Activated naive CD8-positive, alpha-beta T cell treated with anti-CD3 and anti-CD28 coated beads, Interleukin-2, amount 50 U/mL, for 24 hours (primary cell): ENCODE data around the gene PBX3.

ENCODE experiments used
- ATAC-seq: fragments of 150-1000 bp; cut with Tn5 transposase; one replicate; pipeline ENCODE4 v1.10.0; 2021
- DNase-seq: peaks from one replicate; pipeline ENCODE4 v3.0.0; 2021
- H3K27ac Mint-ChIP-seq: one replicate; pipeline ENCODE4 v1.8.0; 2021; ENCODE audit warnings: mild to moderate bottlenecking, mixed read lengths
- H3K27me3 Mint-ChIP-seq: one replicate; pipeline ENCODE4 v1.8.0; 2021; ENCODE audit warnings: mixed read lengths
- H3K36me3 Mint-ChIP-seq: one replicate; pipeline ENCODE4 v1.8.0; 2021; ENCODE audit warnings: low read depth, mixed read lengths
- H3K4me1 Mint-ChIP-seq: one replicate; pipeline ENCODE4 v1.8.0; 2021; ENCODE audit warnings: mixed read lengths
- H3K4me3 Mint-ChIP-seq: one replicate; pipeline ENCODE4 v1.8.0; 2021; ENCODE audit warnings: mild to moderate bottlenecking, moderate library complexity, mixed read lengths
- H3K9me3 Mint-ChIP-seq: one replicate; pipeline ENCODE4 v1.8.0; 2021; ENCODE audit warnings: mixed read lengths

Gene PBX3

DNA sequence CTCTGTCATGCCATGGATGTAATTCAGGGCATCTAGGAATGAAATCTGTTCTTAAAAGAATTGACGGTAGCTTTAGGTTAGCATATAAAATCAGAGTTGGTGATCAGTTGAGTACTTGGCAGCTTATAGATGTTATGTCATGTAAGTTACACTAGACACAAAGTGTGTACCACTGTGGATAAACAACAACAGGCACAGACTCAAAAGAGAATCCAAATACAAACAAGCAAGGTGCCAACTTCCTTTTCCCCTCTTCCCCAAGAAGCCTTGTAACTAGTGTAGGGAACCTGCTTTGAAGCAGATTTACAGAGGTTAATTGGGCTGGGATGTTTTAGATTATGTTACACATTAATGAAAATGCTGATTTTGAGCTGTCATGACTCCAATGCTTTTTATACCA, 167.2 kb downstream of the PBX3 start:
- no peaks in the 10 kb centered on the region for H3K27me3 Mint-ChIP-seq
- peaks cover 2% of the 10 kb centered on the region for H3K36me3 Mint-ChIP-seq
- no peaks in the 10 kb centered on the region for H3K4me1 Mint-ChIP-seq
- no peaks in the 10 kb centered on the region for H3K9me3 Mint-ChIP-seq
- no peak overlapping the region for H3K27ac Mint-ChIP-seq
- ATAC-seq, result no peak
- H3K4me3 Mint-ChIP-seq, result no peak overlapping the region
- DNase-seq, result no peak

DNA sequence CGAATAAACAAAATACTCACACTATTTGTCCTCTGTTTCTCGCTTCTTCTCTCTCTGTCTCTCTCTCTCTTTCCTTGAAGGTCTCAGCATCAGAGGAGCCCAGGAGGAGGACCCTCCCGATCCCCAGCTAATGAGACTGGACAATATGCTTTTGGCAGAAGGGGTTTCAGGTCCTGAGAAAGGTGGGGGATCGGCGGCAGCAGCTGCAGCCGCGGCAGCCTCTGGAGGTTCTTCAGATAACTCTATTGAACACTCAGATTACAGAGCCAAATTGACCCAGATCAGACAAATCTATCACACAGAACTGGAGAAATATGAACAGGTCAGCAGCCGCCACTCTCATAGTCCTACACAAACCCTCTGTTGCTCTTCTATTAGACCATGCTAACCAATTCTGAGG, 168.4 kb downstream of the PBX3 start:
- DNase-seq (no peak), ATAC-seq (no peak)
- Mint-ChIP-seq H3K9me3 (no peaks in the 10 kb centered on the region), H3K27ac (no peak overlapping the region), H3K27me3 (no peaks in the 10 kb centered on the region), H3K4me3 (no peak overlapping the region), H3K36me3 (peaks cover 2% of the 10 kb centered on the region), H3K4me1 (no peaks in the 10 kb centered on the region)

DNA sequence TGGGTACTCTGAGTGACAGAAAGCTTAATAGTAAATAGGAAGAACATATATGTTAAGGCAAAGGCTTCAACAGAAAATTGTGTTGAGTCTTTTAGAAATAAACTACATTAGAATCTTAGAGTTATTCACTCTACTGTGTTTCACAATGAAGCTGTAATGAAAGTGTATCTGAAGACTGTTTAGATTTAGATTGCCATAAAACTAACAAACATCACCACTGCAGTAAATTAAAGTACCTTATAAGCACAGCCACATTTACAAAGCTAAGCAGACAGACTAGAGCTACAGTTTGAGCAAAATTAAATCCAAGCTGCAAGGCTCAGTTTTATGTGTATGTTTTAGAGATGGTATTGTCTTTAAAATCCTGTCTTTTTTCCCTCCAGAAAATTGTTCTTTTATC, 172.4 kb downstream of the PBX3 start:
- ATAC-seq (no peak), DNase-seq (no peak)
- Mint-ChIP-seq H3K27me3 (no peaks in the 10 kb centered on the region), H3K4me3 (no peak overlapping the region), H3K4me1 (no peaks in the 10 kb centered on the region), H3K27ac (no peak overlapping the region), H3K9me3 (no peaks in the 10 kb centered on the region), H3K36me3 (peaks cover 2% of the 10 kb centered on the region)

DNA sequence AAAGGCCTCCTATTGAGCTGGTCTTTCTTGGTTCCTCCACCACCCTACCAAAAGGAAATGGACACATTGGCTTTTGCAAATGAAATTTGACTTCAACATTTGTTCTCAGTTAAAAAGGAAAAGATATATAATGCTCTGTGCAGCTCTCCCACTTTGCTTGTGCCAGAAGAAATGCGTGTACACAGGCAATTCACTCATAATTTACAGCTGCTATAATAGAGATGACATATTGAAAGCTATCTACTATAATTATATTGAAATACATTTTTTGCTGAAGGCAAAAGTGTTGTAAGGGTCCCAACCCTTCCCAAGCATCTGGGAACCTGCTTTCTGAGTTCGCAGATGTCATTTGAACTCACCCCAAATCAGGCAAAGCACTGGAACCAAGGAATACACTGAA, 173.2 kb downstream of the PBX3 start:
- no peaks in the 10 kb centered on the region for H3K27me3 Mint-ChIP-seq
- no peaks in the 10 kb centered on the region for H3K9me3 Mint-ChIP-seq
- no peak overlapping the region for H3K27ac Mint-ChIP-seq
- no peak overlapping the region for H3K4me3 Mint-ChIP-seq
- DNase-seq (no peak), ATAC-seq (no peak)
- peaks cover 2% of the 10 kb centered on the region for H3K36me3 Mint-ChIP-seq
- no peaks in the 10 kb centered on the region for H3K4me1 Mint-ChIP-seq

DNA sequence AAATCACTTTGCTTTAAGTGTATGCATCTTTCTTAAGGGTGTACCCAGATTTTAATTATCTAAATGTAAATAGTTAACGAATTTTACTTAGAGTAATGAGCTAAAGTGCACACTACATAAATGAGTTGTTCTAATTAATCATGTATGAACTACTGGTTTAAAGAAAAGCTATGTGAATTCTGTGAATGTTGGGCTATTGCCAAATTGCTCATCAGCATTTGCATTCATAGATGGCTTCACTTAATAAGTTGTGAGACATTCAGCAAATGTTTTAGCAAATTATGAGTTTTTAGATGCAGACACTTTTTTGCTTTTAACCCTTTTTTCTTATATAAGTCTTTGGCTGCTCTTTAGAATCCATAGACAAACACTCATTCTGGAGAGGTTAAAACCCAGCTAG, 175.7 kb downstream of the PBX3 start:
- ATAC-seq (no peak), DNase-seq (no peak)
- Mint-ChIP-seq H3K27ac (no peak overlapping the region), H3K36me3 (peaks cover 2% of the 10 kb centered on the region), H3K27me3 (no peaks in the 10 kb centered on the region), H3K9me3 (no peaks in the 10 kb centered on the region), H3K4me3 (no peak overlapping the region), H3K4me1 (no peaks in the 10 kb centered on the region)

DNA sequence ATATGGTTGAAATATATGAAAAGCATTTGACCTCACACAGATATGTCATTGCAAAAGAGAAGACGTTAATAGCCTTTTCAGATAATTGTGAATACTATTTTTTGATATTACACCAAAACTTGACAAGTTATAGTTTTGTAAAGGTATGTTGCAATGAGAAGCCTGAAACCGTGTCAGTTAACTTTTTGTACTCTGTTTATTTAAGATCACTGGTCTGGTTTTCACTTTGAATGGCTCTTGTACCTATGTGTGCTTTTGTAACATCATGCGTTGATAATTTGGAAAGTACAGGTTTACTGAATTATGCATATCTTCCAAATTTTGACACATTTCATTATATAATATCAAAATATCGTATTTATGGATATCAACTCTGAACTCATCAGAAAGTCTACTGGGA, 177.2 kb downstream of the PBX3 start:
- Mint-ChIP-seq H3K27ac (no peak overlapping the region), H3K4me1 (no peaks in the 10 kb centered on the region)
- ATAC-seq, result no peak

DNA sequence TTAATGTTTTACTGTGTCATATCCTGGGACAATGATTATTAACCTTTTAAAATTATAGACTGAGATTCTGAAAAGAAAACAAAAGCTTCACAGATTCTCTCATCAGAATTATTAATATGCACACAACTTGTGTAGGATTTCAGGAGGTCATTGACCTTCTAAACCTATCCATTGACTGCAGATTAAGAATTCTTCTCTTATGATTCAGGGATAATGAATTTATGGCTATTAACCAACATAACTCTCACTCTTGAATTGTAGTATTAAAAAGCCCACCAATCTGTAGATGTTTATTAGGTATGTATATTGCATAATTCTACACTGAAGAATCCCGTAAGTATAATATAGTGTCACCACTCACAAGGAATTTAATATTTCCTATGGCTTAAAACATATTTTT, 179.8 kb downstream of the PBX3 start:
- Mint-ChIP-seq H3K27ac (no peak overlapping the region), H3K27me3 (no peaks in the 10 kb centered on the region), H3K4me1 (no peaks in the 10 kb centered on the region), H3K36me3 (peaks cover 3% of the 10 kb centered on the region), H3K4me3 (no peak overlapping the region), H3K9me3 (no peaks in the 10 kb centered on the region)
- ATAC-seq (no peak), DNase-seq (no peak)

More for the DNA sequence above, 177.2 kb downstream of the PBX3 start:
- H3K36me3 Mint-ChIP-seq, result no peaks in the 10 kb centered on the region
- H3K27me3 Mint-ChIP-seq, result no peaks in the 10 kb centered on the region
- no peak for DNase-seq
- H3K4me3 Mint-ChIP-seq, result no peak overlapping the region
- H3K9me3 Mint-ChIP-seq, result no peaks in the 10 kb centered on the region

DNA sequence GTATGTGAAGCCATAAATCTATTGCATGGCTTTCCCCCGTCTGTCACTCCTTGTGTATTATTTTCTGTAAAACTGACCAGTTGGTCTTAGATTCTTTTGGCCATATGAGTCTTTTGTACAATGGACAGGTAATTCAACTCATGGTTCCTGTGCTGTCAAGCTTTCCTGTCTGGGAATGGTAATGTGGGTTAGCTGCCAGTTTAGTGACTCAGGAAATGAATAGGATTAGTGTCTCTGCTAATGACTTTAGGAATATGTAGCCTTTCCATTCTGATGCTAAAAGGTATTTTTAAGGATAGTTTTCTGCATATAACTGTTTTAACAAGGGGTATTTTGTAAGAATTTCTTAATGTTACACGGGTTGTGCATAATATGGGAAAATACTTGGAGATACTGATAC, 182.7 kb downstream of the PBX3 start:
- no peak for DNase-seq
- no peaks in the 10 kb centered on the region for H3K27me3 Mint-ChIP-seq
- H3K9me3 Mint-ChIP-seq, result no peaks in the 10 kb centered on the region
- no peak overlapping the region for H3K27ac Mint-ChIP-seq
- H3K36me3 Mint-ChIP-seq, result peaks cover 6% of the 10 kb centered on the region
- H3K4me3 Mint-ChIP-seq, result no peak overlapping the region
- H3K4me1 Mint-ChIP-seq, result no peaks in the 10 kb centered on the region
- no peak for ATAC-seq

DNA sequence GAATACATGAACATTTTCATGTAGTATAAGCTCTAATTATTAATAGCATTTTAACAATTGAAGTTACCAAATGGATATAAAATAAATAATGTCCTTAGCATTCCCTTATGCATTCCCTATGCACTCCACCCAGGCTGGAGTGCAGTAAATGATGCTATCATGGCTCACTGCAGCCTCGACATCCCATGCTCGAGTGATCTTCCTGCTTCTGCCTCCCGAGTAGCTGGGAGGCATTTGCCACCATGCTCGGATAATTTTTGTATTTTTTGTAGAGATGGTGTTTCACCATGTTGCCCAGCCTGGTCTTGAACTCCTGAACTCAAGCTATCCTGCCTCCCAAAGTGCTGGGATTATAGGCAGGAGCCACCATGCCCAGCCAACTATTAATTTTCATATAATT, 184.0 kb downstream of the PBX3 start:
- no peaks in the 10 kb centered on the region for H3K4me1 Mint-ChIP-seq
- no peak overlapping the region for H3K27ac Mint-ChIP-seq
- DNase-seq (no peak), ATAC-seq (no peak)
- no peaks in the 10 kb centered on the region for H3K27me3 Mint-ChIP-seq
- peaks cover 7% of the 10 kb centered on the region for H3K36me3 Mint-ChIP-seq
- H3K4me3 Mint-ChIP-seq, result no peak overlapping the region
- no peaks in the 10 kb centered on the region for H3K9me3 Mint-ChIP-seq

DNA sequence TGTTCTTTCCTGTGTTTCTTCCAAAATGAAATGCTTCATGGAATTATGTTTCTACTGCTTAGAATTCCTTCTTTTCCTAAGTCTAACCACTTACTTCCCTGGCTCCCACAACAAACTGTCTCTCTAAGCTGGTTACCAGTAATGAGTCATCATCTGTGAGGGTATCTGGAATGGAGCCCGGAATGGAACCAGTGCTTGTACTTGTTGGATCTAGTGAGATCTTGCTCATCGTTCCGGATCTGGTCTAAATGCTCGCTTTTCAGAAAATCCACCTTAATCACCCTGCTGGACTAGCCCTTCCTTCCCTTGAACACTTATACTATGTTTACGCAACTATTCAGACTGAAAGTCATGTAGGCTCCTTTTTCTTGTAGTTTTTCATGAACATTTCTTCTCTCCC, 184.8 kb downstream of the PBX3 start:
- Mint-ChIP-seq H3K27ac (no peak overlapping the region), H3K9me3 (no peaks in the 10 kb centered on the region), H3K4me3 (no peak overlapping the region), H3K27me3 (no peaks in the 10 kb centered on the region), H3K4me1 (no peaks in the 10 kb centered on the region), H3K36me3 (peaks cover 7% of the 10 kb centered on the region)
- ATAC-seq (no peak), DNase-seq (no peak)

DNA sequence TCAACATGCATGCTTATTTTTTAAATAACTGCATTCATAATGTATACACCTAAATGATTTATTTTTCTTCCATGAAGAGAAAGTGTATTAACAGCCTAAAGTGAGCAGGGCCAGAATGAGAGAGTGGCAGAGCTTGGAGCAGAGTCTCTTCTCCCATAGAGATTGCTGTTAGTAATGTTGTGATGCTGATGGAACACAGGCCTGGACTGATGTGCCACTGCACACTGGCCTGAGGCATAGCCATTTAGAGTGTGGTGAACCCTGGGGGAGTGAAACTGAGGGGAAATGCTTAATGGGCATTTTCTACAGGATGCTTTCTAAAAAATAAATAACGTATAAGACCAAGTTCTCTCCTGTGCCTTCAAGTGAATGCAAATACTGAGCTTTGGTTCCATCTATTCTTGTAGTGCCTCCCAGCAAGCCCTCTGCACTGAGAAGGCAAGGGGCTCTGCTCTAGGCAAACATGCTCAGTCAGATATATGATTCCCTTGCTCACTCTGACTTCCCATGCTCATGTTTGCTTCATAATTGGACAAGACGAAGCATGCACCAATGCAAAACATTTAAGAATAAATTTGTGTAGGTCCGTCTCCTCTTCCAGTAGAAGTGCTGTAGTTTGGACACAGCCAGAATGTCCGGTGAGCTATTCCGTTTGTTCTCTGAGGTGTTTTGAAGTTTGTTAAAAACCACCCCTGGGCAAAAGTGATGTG, 185.7 kb downstream of the PBX3 start:
- DNase-seq, result no peak
- Mint-ChIP-seq H3K27ac (no peak overlapping the region), H3K36me3 (peaks cover 7% of the 10 kb centered on the region), H3K9me3 (no peaks in the 10 kb centered on the region), H3K27me3 (no peaks in the 10 kb centered on the region), H3K4me1 (no peaks in the 10 kb centered on the region), H3K4me3 (no peak overlapping the region)
- ATAC-seq, result no peak

DNA sequence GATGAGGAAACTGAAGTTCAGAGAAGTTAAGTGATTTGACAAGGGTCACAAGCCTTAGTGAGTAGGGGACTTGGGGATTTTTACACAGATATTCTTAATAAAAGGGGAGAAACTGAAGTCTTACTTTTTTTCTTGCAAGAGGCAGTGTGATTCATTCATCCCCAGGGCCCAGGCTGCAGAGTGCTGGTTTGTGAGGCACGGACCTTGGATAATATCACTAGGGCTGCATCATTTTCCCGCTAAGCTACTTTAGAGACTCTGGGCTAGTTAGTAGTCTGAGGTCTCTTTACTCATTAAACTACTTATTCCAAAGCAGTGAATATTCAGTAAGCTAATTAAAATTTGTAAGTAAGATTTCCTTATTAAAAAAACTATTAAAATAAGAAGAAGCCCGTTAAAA, 195.0 kb downstream of the PBX3 start:
- no peak overlapping the region for H3K4me3 Mint-ChIP-seq
- no peaks in the 10 kb centered on the region for H3K27me3 Mint-ChIP-seq
- DNase-seq (no peak), ATAC-seq (no peak)
- H3K36me3 Mint-ChIP-seq, result peaks cover 18% of the 10 kb centered on the region
- no peak overlapping the region for H3K27ac Mint-ChIP-seq
- no peaks in the 10 kb centered on the region for H3K4me1 Mint-ChIP-seq
- H3K9me3 Mint-ChIP-seq, result peaks cover 18% of the 10 kb centered on the region

DNA sequence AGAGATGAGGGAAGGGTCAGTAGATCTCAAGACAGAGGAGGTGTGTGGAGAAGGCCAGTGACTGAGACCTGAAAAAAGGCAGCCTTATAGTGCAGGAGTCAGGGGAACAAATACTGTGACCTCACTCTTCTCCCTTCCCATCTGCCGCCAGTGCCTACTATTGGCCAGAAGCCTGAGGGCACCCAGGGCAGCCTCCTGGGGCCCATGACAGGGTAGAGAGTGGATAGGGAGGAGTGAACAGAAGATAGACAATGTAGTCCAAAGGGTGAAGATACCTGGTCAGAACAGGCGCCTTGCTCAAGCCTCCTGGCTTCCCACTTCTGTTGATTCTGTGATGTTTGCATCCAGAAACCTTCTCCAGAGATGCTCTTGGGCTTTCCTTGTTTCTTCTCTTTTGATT, 196.7 kb downstream of the PBX3 start:
- Mint-ChIP-seq H3K36me3 (peaks cover 16% of the 10 kb centered on the region), H3K4me3 (no peak overlapping the region), H3K27ac (no peak overlapping the region), H3K9me3 (peaks cover 18% of the 10 kb centered on the region), H3K27me3 (no peaks in the 10 kb centered on the region), H3K4me1 (no peaks in the 10 kb centered on the region)
- DNase-seq (no peak), ATAC-seq (no peak)

DNA sequence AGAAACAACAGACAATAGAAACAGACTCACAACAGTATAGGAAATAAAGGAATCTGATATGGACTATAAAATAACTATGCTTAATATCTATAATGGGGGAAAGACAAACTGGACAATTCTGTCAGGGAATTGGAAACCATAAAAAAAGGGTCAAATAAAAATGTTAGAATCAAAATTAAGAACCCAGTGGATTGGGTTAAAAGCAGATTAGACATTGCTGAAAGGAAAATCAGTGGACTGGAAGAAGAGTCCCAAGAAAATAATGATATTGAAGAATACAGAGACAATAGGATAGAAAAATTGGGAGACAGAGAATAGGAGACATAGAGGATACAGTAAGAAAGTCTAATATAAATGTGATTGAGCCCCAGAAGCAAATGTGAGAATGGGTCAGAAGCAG, 199.2 kb downstream of the PBX3 start:
- Mint-ChIP-seq H3K9me3 (peaks cover 18% of the 10 kb centered on the region), H3K36me3 (peaks cover 13% of the 10 kb centered on the region), H3K27ac (no peak overlapping the region), H3K27me3 (no peaks in the 10 kb centered on the region), H3K4me3 (no peak overlapping the region), H3K4me1 (no peaks in the 10 kb centered on the region)
- no peak for ATAC-seq
- DNase-seq, result no peak

DNA sequence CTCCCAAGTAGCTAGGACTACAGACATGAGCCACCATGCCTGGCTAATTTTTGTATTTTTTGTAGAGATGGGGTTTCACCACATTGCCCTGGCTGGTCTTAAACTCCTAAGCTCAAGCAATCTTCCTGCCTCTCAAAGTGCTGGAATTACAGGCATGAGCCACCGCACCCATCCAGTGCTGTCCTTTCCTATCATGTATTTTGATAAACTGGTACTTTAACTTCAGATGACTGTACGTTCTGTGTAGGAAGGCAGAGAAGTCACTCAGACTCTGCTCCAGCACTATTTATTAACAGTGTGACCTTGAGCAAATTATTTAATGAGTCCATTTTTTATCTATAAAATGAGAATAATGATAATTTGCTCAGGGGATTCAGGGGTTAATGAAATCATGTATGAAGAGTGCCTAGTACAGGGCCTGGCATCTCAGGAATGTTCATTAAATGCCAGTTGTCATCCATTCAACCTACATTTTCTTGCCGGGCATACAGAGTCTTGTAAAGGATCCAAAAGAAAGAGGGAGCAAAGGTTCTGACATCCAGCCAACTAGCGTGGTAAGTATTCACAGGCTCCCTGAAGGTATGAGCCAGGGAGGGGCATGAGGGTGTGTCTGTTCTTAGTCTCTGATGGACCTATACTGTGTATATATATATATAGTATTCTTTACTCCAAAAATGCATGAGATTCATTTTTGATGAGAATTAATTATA, 201.9 kb downstream of the PBX3 start:
- Mint-ChIP-seq H3K9me3 (peaks cover 18% of the 10 kb centered on the region), H3K27me3 (no peaks in the 10 kb centered on the region), H3K36me3 (peaks cover 13% of the 10 kb centered on the region), H3K4me3 (no peak overlapping the region), H3K4me1 (no peaks in the 10 kb centered on the region), H3K27ac (no peak overlapping the region)
- ATAC-seq (no peak), DNase-seq (no peak)
